Measurements from ENCODE around the gene HADHA.

The HADHA gene

DNA sequence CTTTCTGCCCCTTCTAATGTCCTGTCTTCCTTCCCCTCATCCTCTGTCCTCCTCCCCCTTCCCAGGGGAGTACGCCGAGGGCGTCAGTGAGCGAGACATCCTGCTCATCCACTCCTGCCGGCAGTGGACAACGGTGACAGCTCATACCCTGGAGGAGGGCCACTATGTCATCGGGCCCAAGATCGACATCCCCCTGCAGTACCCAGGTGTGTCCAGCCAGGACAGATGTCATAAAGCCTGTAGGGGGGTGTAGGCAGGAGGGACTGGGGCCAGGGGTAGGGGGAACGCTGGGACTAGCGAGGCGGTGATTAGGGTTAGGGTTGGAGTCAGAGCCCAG lies 68.2 kb downstream of the HADHA start:
- Histone ChIP-seq H3K27me3 (ENCODE audit: insufficient read depth, low read length) (0 out of 2 replicates have a peak, but pooled peaks cover 6% of the 10 kb centered on the region), H3K27ac (ENCODE audit: low read depth, low read length, poor library complexity, severe bottlenecking) (no peak overlapping the region), H3K9me2 (ENCODE audit: low read depth, low read length) (no peaks in the 10 kb centered on the region), H3K9me3 (ENCODE audit: low read length) (no peaks in the 10 kb centered on the region), H3K4me2 (ENCODE audit: low read length) (no peak overlapping the region), H3K36me3 (ENCODE audit: insufficient read depth, low read length) (no peaks in the 10 kb centered on the region), H3K9ac (ENCODE audit: low read length) (no peak overlapping the region), H2AFZ (ENCODE audit: low read length) (no peak overlapping the region), H3F3A (ENCODE audit: insufficient read depth, low read length) (no peaks in the 10 kb centered on the region), H3K4me1 (ENCODE audit: insufficient read depth, low read length, severe bottlenecking) (peaks cover 10% of the 10 kb centered on the region), H3K79me2 (ENCODE audit: insufficient read depth, low read length) (no peaks in the 10 kb centered on the region), H4K20me1 (ENCODE audit: insufficient read depth, low read length) (no peaks in the 10 kb centered on the region), H3K4me3 (ENCODE audit: low read depth, low read length, poor library complexity, severe bottlenecking) (no peak overlapping the region)
- TF ChIP-seq, protein P1, sequence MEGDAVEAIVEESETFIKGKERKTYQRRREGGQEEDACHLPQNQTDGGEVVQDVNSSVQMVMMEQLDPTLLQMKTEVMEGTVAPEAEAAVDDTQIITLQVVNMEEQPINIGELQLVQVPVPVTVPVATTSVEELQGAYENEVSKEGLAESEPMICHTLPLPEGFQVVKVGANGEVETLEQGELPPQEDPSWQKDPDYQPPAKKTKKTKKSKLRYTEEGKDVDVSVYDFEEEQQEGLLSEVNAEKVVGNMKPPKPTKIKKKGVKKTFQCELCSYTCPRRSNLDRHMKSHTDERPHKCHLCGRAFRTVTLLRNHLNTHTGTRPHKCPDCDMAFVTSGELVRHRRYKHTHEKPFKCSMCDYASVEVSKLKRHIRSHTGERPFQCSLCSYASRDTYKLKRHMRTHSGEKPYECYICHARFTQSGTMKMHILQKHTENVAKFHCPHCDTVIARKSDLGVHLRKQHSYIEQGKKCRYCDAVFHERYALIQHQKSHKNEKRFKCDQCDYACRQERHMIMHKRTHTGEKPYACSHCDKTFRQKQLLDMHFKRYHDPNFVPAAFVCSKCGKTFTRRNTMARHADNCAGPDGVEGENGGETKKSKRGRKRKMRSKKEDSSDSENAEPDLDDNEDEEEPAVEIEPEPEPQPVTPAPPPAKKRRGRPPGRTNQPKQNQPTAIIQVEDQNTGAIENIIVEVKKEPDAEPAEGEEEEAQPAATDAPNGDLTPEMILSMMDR (IDR thresholded peaks at IDR 0.05; ENCODE audit: low read length), result no peak
- no peak for TF ChIP-seq EZH2 (IDR thresholded peaks at IDR 0.05; ENCODE audit: borderline replicate concordance, low read length)

GRCh38 chr2:26175466-26176278 lies 68.8 kb downstream of the HADHA start:
- no peaks in the 10 kb centered on the region for H3K79me2 ChIP-seq (ENCODE audit: insufficient read depth, low read length)
- no peak overlapping the region for H3K4me3 ChIP-seq (ENCODE audit: low read depth, low read length, poor library complexity, severe bottlenecking)
- no peaks in the 10 kb centered on the region for H3K9me3 ChIP-seq (ENCODE audit: low read length)
- no peaks in the 10 kb centered on the region for H3K36me3 ChIP-seq (ENCODE audit: insufficient read depth, low read length)
- peaks cover 10% of the 10 kb centered on the region for H3K4me1 ChIP-seq (ENCODE audit: insufficient read depth, low read length, severe bottlenecking)
- H3K9me2 ChIP-seq (ENCODE audit: low read depth, low read length), result no peaks in the 10 kb centered on the region
- no peaks in the 10 kb centered on the region for H3F3A ChIP-seq (ENCODE audit: insufficient read depth, low read length)
- H3K4me2 ChIP-seq (ENCODE audit: low read length), result no peak overlapping the region
- no peak overlapping the region for H3K9ac ChIP-seq (ENCODE audit: low read length)
- H3K27ac ChIP-seq (ENCODE audit: low read depth, low read length, poor library complexity, severe bottlenecking), result no peak overlapping the region
- TF ChIP-seq, protein P1 (IDR thresholded peaks at IDR 0.05; ENCODE audit: low read length), result no peak
- TF ChIP-seq EZH2 (IDR thresholded peaks at IDR 0.05; ENCODE audit: borderline replicate concordance, low read length), result no peak
- 0 out of 2 replicates have a peak, but pooled peaks cover 6% of the 10 kb centered on the region for H3K27me3 ChIP-seq (ENCODE audit: insufficient read depth, low read length)
- H4K20me1 ChIP-seq (ENCODE audit: insufficient read depth, low read length), result no peaks in the 10 kb centered on the region
- H2AFZ ChIP-seq (ENCODE audit: low read length), result no peak overlapping the region

DNA sequence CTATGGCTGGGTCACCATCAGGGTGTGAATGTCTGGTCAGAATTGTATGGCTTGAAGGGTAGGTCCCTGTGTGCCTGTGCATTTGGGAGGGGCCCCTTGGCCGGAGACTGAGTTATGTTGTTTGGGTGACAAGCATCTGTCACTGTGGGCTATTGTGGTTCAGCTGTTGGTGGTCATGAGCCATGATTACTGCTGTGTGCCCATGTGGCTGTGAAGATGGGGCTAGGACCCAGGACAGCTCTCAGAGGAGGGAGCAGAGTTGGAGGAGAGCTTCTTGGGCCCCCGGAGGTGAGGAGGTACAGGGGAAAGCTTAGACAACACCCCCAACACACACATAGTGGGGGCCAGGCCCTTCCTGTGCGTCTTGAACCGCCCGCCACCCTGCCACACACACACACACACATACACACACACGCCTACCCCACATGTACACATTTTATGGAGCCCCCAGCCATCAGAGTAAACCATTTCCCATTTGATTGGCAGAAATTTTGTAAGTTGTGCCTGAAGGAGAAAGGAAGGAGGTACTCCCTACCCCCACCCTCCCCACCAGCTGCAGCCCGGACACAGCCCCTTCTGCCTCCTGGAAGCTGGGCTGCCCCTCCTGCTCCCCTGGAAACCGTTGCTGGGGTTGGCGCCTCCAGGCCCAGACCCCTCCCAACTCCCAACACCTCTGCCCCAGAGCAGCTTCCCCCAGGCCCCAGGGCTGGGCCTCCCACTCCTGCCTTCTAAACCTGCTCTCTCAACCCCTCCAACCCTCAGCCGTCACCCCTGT lies 69.6 kb downstream of the HADHA start:
- Histone ChIP-seq H3K79me2 (ENCODE audit: insufficient read depth, low read length) (no peaks in the 10 kb centered on the region), H4K20me1 (ENCODE audit: insufficient read depth, low read length) (no peaks in the 10 kb centered on the region), H2AFZ (ENCODE audit: low read length) (no peak overlapping the region), H3K4me2 (ENCODE audit: low read length) (no peak overlapping the region), H3K4me3 (ENCODE audit: low read depth, low read length, poor library complexity, severe bottlenecking) (no peak overlapping the region), H3K9ac (ENCODE audit: low read length) (no peak overlapping the region), H3K9me2 (ENCODE audit: low read depth, low read length) (no peaks in the 10 kb centered on the region), H3K36me3 (ENCODE audit: insufficient read depth, low read length) (no peaks in the 10 kb centered on the region), H3F3A (ENCODE audit: insufficient read depth, low read length) (no peaks in the 10 kb centered on the region), H3K9me3 (ENCODE audit: low read length) (no peaks in the 10 kb centered on the region), H3K27ac (ENCODE audit: low read depth, low read length, poor library complexity, severe bottlenecking) (no peak overlapping the region), H3K27me3 (ENCODE audit: insufficient read depth, low read length) (0 out of 2 replicates have a peak, but pooled peaks cover 6% of the 10 kb centered on the region), H3K4me1 (ENCODE audit: insufficient read depth, low read length, severe bottlenecking) (peaks cover 10% of the 10 kb centered on the region)
- TF ChIP-seq, protein P1 (IDR thresholded peaks at IDR 0.05; ENCODE audit: low read length), result no peak
- no peak for TF ChIP-seq EZH2 (IDR thresholded peaks at IDR 0.05; ENCODE audit: borderline replicate concordance, low read length)
